ENCODE results near the gene OBP2B.
"Not testable (repeated sequence)": the region's sequence is repeated elsewhere in the genome, so short reads cannot be mapped to it uniquely, and the experiment has no call there.

The OBP2B gene

GRCh38 chr9:133221177-133221809 is 12.2 kb upstream of the OBP2B start:
- DNase-seq: no peak

GRCh38 chr9:133218049-133218975 is 9.3 kb upstream of the OBP2B start:
- DNase-seq: not testable (repeated sequence)

- DNase-seq: not testable (repeated sequence)
Measured at GRCh38 chr9:133217333-133217988, 8.4 kb upstream of the OBP2B start.

- DNase-seq: not testable (repeated sequence)
Measured at GRCh38 chr9:133214276-133214675, 5.2 kb upstream of the OBP2B start.

- no peak for DNase-seq
Measured at GRCh38 chr9:133210609-133211008, 1.6 kb upstream of the OBP2B start.

- DNase-seq: no peak
Measured at GRCh38 chr9:133210202-133210532, 1.1 kb upstream of the OBP2B start.

GRCh38 chr9:133209327-133210201 is 514 bp upstream of the OBP2B start:
- not testable (repeated sequence) for DNase-seq

- DNase-seq: not testable (repeated sequence)
Measured at GRCh38 chr9:133208171-133208879, 725 bp downstream of the OBP2B start.

GRCh38 chr9:133207540-133208170 is 1.4 kb downstream of the OBP2B start:
- no peak for DNase-seq

- no peak for DNase-seq
Measured at GRCh38 chr9:133207021-133207531, 2.0 kb downstream of the OBP2B start.

GRCh38 chr9:133205996-133206931 is 2.8 kb downstream of the OBP2B start:
- no peak for DNase-seq

- DNase-seq: not testable (repeated sequence)
Measured at GRCh38 chr9:133205481-133205887, 3.6 kb downstream of the OBP2B start.

- DNase-seq: no peak
Measured at GRCh38 chr9:133204993-133205336, 4.1 kb downstream of the OBP2B start.

- no peak for DNase-seq
Measured at GRCh38 chr9:133204335-133204992, 4.6 kb downstream of the OBP2B start.

- no peak for DNase-seq
Measured at GRCh38 chr9:133203506-133204075, 5.5 kb downstream of the OBP2B start.

GRCh38 chr9:133202688-133203453 is 6.2 kb downstream of the OBP2B start:
- no peak for DNase-seq

GRCh38 chr9:133202145-133202513 is 6.9 kb downstream of the OBP2B start:
- no peak for DNase-seq

- no peak for DNase-seq
Measured at GRCh38 chr9:133201424-133202144, 7.5 kb downstream of the OBP2B start.

All from SHP77 (cell line).